K562 (cell line): Measurements from ENCODE around the gene NECTIN3.

Source experiments
- ASH1L ChIP-seq: fragments of 450-650 bp; IDR thresholded peaks from 2 replicates; pipeline ENCODE4 v1.6.1; 2018; ENCODE audit warnings: borderline replicate concordance, mild to moderate bottlenecking, low read depth; ENCODE audit not compliant: partially characterized antibody
- BRD9 ChIP-seq: fragments of 450-650 bp; IDR thresholded peaks from 2 replicates; pipeline ENCODE4 v1.6.1; 2018; ENCODE audit warnings: low read depth; ENCODE audit not compliant: partially characterized antibody
- CAMTA2 ChIP-seq: fragments of 250-450 bp; sonication (Bioruptor Pico); conservative IDR thresholded peaks from 2 replicates; pipeline ENCODE4 v1.5.1; 2022
- CTCF ChIP-seq, 3 experiments: IDR thresholded peaks in 2 of 3; conservative IDR thresholded peaks in 1 of 3; 2 replicates each; pipeline ENCODE4 v1.5.1; 2011 to 2012; ENCODE audit warnings: low read length in 3 of 3, mild to moderate bottlenecking in 3 of 3, control low read depth in 2 of 3, improper control_type of control experiment in 1 of 3, inconsistent platforms in 1 of 3, low read depth in 1 of 3, mixed read lengths in 1 of 3, moderate library complexity in 1 of 3; ENCODE audit not compliant: insufficient read depth in 2 of 3
- E2F5 ChIP-seq: sonication (generic); formaldehyde crosslinking; IDR thresholded peaks from 2 replicates; pipeline ENCODE4 v1.8.0; 2022; ENCODE audit warnings: mild to moderate bottlenecking, missing genetic modification reagents
- HNRNPK ChIP-seq: fragments of 200-400 bp; formaldehyde crosslinking; IDR thresholded peaks from one replicate; pipeline ENCODE4 v1.6.1; 2018; ENCODE audit warnings: mild to moderate bottlenecking, low read depth, low read length; ENCODE audit not compliant: poor library complexity, severe bottlenecking
- POLR2AphosphoS5 ChIP-seq: IDR thresholded peaks from 2 replicates; pipeline ENCODE4 v1.6.1; 2011; ENCODE audit warnings: mild to moderate bottlenecking, low read depth, low read length, moderate library complexity; ENCODE audit not compliant: control insufficient read depth, insufficient read depth
- RHOXF2B ChIP-seq: fragments of 250-450 bp; sonication (Bioruptor Pico); conservative IDR thresholded peaks from 2 replicates; pipeline ENCODE4 v1.5.1; 2021
- SP2 ChIP-seq: IDR thresholded peaks from 2 replicates; pipeline ENCODE4 v1.6.1; 2011; ENCODE audit warnings: mild to moderate bottlenecking, low read depth, low read length, moderate library complexity; ENCODE audit not compliant: poor library complexity, severe bottlenecking; ENCODE audit errors: extremely low read depth
- ZFPM2 ChIP-seq: fragments of 250-450 bp; sonication (Bioruptor Pico); IDR thresholded peaks from 2 replicates; pipeline ENCODE4 v1.5.1; 2022; ENCODE audit warnings: mild to moderate bottlenecking

- TF ChIP-seq SP2: no peak
- no peak for TF ChIP-seq BRD9
- no peak for TF ChIP-seq HNRNPK
- TF ChIP-seq CTCF (IDR thresholded peaks at IDR 0.05 in 2 of 3, conservative IDR thresholded peaks at IDR 0.05 in 1 of 3; ENCODE audit: insufficient read depth in 2 of 3, low read depth in 1 of 3, low read length in 3 of 3): no peak
- TF ChIP-seq E2F5: no peak
- TF ChIP-seq ZFPM2: no peak
- TF ChIP-seq POLR2AphosphoS5: no peak
- no peak for TF ChIP-seq CAMTA2
- TF ChIP-seq ASH1L: no peak
- no peak for TF ChIP-seq RHOXF2B
These were observed 9.5 kb downstream of the NECTIN3 start for GRCh38 chr3:111081008-111081545.
